ENCODE data around the gene PLEK2. TPM values are rescaled to one million over a fixed set of nuclear protein-coding genes. Genes with fewer than 3 reads are reported as not detected.

The PLEK2 gene
- total and polyA plus RNA-seq, 2 donors (not counting 3 experiments of a cell fraction or from before 2014, with no cell fraction given) = 1.4 to 3.8 TPM

DNA sequence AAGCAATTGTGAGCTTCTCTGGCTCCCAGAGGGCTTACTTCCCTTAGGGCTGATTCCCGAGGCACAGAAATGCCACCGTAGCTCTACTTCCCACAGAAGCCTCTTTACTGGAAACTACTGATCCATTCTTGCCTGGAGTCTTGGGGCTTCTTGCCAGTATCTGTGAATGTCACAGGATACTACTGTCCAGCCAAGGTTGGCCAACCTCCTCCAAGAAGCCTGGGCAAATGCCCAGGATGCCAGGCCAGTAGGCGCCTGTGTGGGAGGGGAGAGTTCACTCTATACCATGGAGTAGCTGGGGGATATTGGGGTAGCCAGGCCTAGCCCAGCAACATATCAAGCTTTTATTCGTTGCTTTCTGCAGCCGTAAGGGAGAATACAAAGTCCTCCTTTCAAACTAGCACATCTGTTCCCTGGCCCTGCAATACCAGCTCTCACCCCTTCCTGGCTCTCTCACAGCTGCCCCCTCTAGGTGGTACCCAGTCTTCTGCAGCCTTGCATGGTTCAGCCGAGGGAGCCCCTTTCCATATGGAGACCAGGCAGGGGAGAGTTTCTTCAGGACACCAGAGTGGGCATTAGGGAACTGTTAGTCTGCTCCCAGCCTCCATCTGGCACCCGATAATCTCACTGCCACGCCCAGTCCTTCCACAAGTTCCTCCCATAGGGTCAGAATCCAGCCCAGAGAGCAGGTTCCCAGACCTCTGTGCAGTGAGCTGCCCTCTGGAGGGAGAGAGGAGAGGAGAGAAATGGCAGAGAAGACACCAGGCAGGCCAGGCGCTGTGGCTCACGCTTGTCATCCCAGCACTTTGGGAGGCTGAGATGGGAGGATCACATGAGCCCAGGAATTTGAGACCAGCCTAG, 24.3 kb upstream of the PLEK2 start:
- H3K4me2 ChIP-seq (ENCODE audit: insufficient read depth, low read length) = no peak overlapping the region
- no peaks in the 10 kb centered on the region for H3K36me3 ChIP-seq (ENCODE audit: control insufficient read depth in 2 of 2, extremely low read depth in 1 of 2, insufficient read depth in 2 of 2, low read length in 2 of 2)
- dilution Hi-C loops (cut with MboI; ENCODE audit: extremely low pct_ligation_motif_present, low sequenced_read_pairs) = no loop called here
- no peak overlapping the region for H2AFZ ChIP-seq (ENCODE audit: low read depth, low read length)
- POLR2A ChIA-PET = no interaction called here
- no peaks in the 10 kb centered on the region for H3K4me1 ChIP-seq (ENCODE audit: control insufficient read depth, extremely low read depth, insufficient read depth, low read length)
- no peaks in the 10 kb centered on the region for H3K79me2 ChIP-seq (ENCODE audit: control insufficient read depth, insufficient read depth, low read length)
- H3K27me3 ChIP-seq (ENCODE audit: control insufficient read depth in 2 of 2, insufficient read depth in 2 of 2, low read length in 2 of 2) = peaks cover 15 to 19% of the 10 kb centered on the region in 2 experiments
- CTCF ChIA-PET = interaction anchor here (0.7 to 5.6 kb wide), 3 partner anchors 8 to 268 kb away, joined by 3 to 34 read pairs (median 11); no protein-coding TSS in a partner anchor
- BruUV-seq (replicated peaks) = no TSS peak
- H3K9me1 ChIP-seq (replicated peaks; ENCODE audit: control insufficient read depth, extremely low read depth, insufficient read depth, low read length) = no peaks in the 10 kb centered on the region
- DNase-seq (ENCODE audit: low read depth, low spot score) (no peak), FAIRE-seq (no peak)
- TF ChIP-seq GATA2 (IDR thresholded peaks at IDR 0.05; ENCODE audit: insufficient read depth, insufficient read length, low read depth, low read length) (no peak), EZH2 (IDR thresholded peaks at IDR 0.05; ENCODE audit: borderline replicate concordance, low read depth, low read length, severe bottlenecking) (no peak)
- no peak overlapping the region for H3K27ac ChIP-seq (ENCODE audit: insufficient read depth, low read depth, low read length)
- H3K9me3 ChIP-seq (replicated peaks; ENCODE audit: control insufficient read depth, insufficient read depth, low read length) = no peaks in the 10 kb centered on the region
- intact Hi-C loops (cut with micrococcal nuclease) = no loop called here
- H3K9ac ChIP-seq (replicated peaks; ENCODE audit: extremely low read depth, insufficient read depth, low read length) = no peak overlapping the region
- no peaks in the 10 kb centered on the region for H4K20me1 ChIP-seq (replicated peaks; ENCODE audit: control insufficient read depth, extremely low read depth, insufficient read depth, low read length)
- H3K4me3 ChIP-seq (replicated peaks in 1 of 3; ENCODE audit: insufficient read depth in 1 of 3, low read depth in 1 of 3, low read length in 3 of 3) = no peak overlapping the region

DNA sequence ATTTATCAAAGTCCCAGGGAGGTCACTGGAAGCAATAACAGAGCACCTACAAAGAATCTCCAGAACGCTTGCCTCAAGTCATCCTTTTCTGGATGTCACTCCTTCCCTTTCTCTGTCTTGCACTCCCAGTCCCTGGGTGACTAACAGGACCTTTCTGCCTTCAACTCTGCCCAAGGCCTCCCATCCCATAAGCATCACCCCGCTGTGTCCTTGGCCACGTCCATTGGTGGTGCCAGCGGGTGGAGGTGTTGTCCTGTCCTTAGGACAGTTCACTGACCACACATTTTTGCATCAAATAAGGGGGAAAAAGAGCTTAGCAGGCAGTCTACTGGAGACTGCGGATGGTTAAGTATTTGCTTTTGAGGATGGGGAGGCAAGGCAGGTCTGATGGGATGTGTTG, 23.6 kb upstream of the PLEK2 start:
- H3K27ac ChIP-seq (ENCODE audit: insufficient read depth, low read depth, low read length) = no peak overlapping the region
- H3K27me3 ChIP-seq (ENCODE audit: control insufficient read depth in 2 of 2, insufficient read depth in 2 of 2, low read length in 2 of 2) = peaks cover 15 to 19% of the 10 kb centered on the region in 2 experiments
- no TSS peak for BruUV-seq (replicated peaks)
- H4K20me1 ChIP-seq (replicated peaks; ENCODE audit: control insufficient read depth, extremely low read depth, insufficient read depth, low read length) = no peaks in the 10 kb centered on the region
- H3K9ac ChIP-seq (replicated peaks; ENCODE audit: extremely low read depth, insufficient read depth, low read length) = no peak overlapping the region
- intact Hi-C loops (cut with micrococcal nuclease) (no loop called here), dilution Hi-C loops (cut with MboI; ENCODE audit: extremely low pct_ligation_motif_present, low sequenced_read_pairs) (no loop called here)
- TF ChIP-seq, protein P1, sequence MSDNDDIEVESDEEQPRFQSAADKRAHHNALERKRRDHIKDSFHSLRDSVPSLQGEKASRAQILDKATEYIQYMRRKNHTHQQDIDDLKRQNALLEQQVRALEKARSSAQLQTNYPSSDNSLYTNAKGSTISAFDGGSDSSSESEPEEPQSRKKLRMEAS (IDR thresholded peaks at IDR 0.05; ENCODE audit: insufficient read depth, insufficient read length) = no peak
- TF ChIP-seq, protein P2, sequence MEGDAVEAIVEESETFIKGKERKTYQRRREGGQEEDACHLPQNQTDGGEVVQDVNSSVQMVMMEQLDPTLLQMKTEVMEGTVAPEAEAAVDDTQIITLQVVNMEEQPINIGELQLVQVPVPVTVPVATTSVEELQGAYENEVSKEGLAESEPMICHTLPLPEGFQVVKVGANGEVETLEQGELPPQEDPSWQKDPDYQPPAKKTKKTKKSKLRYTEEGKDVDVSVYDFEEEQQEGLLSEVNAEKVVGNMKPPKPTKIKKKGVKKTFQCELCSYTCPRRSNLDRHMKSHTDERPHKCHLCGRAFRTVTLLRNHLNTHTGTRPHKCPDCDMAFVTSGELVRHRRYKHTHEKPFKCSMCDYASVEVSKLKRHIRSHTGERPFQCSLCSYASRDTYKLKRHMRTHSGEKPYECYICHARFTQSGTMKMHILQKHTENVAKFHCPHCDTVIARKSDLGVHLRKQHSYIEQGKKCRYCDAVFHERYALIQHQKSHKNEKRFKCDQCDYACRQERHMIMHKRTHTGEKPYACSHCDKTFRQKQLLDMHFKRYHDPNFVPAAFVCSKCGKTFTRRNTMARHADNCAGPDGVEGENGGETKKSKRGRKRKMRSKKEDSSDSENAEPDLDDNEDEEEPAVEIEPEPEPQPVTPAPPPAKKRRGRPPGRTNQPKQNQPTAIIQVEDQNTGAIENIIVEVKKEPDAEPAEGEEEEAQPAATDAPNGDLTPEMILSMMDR (IDR thresholded peaks at IDR 0.05; ENCODE audit: extremely low read depth in 1 of 2, insufficient read depth in 1 of 2, low read depth in 1 of 2, low read length in 2 of 2) = no peak
- no peak for TF ChIP-seq MYC (IDR thresholded peaks at IDR 0.05; ENCODE audit: low read depth, low read length)
- TF ChIP-seq POLR2A (IDR thresholded peaks at IDR 0.05; ENCODE audit: low read depth, low read length) = no peak
- no peak for TF ChIP-seq POLR2AphosphoS5 (IDR thresholded peaks at IDR 0.05; ENCODE audit: insufficient read depth, low read depth, low read length)
- no peak for TF ChIP-seq FOS (IDR thresholded peaks at IDR 0.05; ENCODE audit: borderline replicate concordance, insufficient read depth, low read length)
- TF ChIP-seq JUN (IDR thresholded peaks at IDR 0.05; ENCODE audit: borderline replicate concordance, insufficient read depth, insufficient read length, low read depth) = no peak
- no peak for TF ChIP-seq GATA2 (IDR thresholded peaks at IDR 0.05; ENCODE audit: insufficient read depth, insufficient read length, low read depth, low read length)
- TF ChIP-seq EZH2 (IDR thresholded peaks at IDR 0.05; ENCODE audit: borderline replicate concordance, low read depth, low read length, severe bottlenecking) = no peak
- no peak overlapping the region for H3K4me2 ChIP-seq (ENCODE audit: insufficient read depth, low read length)
- DNase-seq (ENCODE audit: low read depth, low spot score) = no peak
- no peaks in the 10 kb centered on the region for H3K36me3 ChIP-seq (ENCODE audit: control insufficient read depth in 2 of 2, extremely low read depth in 1 of 2, insufficient read depth in 2 of 2, low read length in 2 of 2)
- POLR2A ChIA-PET = no interaction called here
- H2AFZ ChIP-seq (ENCODE audit: low read depth, low read length) = no peak overlapping the region
- no peak overlapping the region for H3K4me3 ChIP-seq (replicated peaks in 1 of 3; ENCODE audit: insufficient read depth in 1 of 3, low read depth in 1 of 3, low read length in 3 of 3)
- H3K9me3 ChIP-seq (replicated peaks; ENCODE audit: control insufficient read depth, insufficient read depth, low read length) = no peaks in the 10 kb centered on the region
- no peaks in the 10 kb centered on the region for H3K79me2 ChIP-seq (ENCODE audit: control insufficient read depth, insufficient read depth, low read length)
- no peaks in the 10 kb centered on the region for H3K4me1 ChIP-seq (ENCODE audit: control insufficient read depth, extremely low read depth, insufficient read depth, low read length)
- no peak for FAIRE-seq
- CTCF ChIA-PET = interaction anchor here (0.7 to 5.6 kb wide), 4 partner anchors 8 to 269 kb away, joined by 3 to 34 read pairs (median 8); no protein-coding TSS in a partner anchor
- no peaks in the 10 kb centered on the region for H3K9me1 ChIP-seq (replicated peaks; ENCODE audit: control insufficient read depth, extremely low read depth, insufficient read depth, low read length)
